GM12878 (cell line): ENCODE results near the gene KLRB1. TPM values are rescaled to one million over a fixed set of nuclear protein-coding genes. Genes with fewer than 3 reads are reported as not detected.

Source experiments
- ATAC-seq: fragments of 200-7000 bp; cut with Tn5 transposase; 3 replicates; pipeline ENCODE4 v1.9.1; 2020; ENCODE audit warnings: mild to moderate bottlenecking, moderate library complexity
- BruUV-seq: library from RNA; stranded (reverse); fragments of 400-500 nt; replicated peaks from 2 replicates; lab custom pipeline; 2021; lab: Mats Ljungman, UMichigan
- CTCF ChIA-PET: fragments of 300-600 bp; sonication (Branson Sonifier 250); formaldehyde crosslinking; extraction: SDS; loops from one replicate; lab custom pipeline; 2021; ENCODE audit warnings: inconsistent platforms; lab: Yijun Ruan, JAX
- POLR2A ChIA-PET: fragments of 350-600 bp; formaldehyde crosslinking; extraction: SDS; loops from one replicate; lab custom pipeline; 2021; ENCODE audit warnings: inconsistent platforms; lab: Charles Lee
- RAD21 ChIA-PET: fragments of 300-600 bp; sonication (Branson Sonifier 250); formaldehyde crosslinking; loops from one replicate; lab custom pipeline; 2023; ENCODE audit warnings: antibody characterized with exemption; ENCODE audit not compliant: unreplicated experiment; lab: Charles Lee
- SMC1A ChIA-PET: fragments of 300-600 bp; sonication (Branson Sonifier 250); formaldehyde crosslinking; loops from one replicate; lab custom pipeline; 2023; ENCODE audit not compliant: unreplicated experiment, uncharacterized antibody; lab: Charles Lee
- DNase-seq: peaks from one replicate; pipeline ENCODE4 v3.0.0-alpha.2; 2011; ENCODE audit warnings: low read depth, low spot score
- FAIRE-seq: peaks from 3 replicates; lab custom pipeline; 2011; peaks lifted over from hg19 to GRCh38; lab: Jason Lieb, UNC
- H2AFZ ChIP-seq: 2 replicates; pipeline ENCODE4 v1.6.0; 2011; ENCODE audit warnings: low read depth, low read length, control low read depth; ENCODE audit not compliant: control insufficient read depth
- H3K27ac ChIP-seq: 2 replicates; pipeline ENCODE4 v1.5.1; 2011; ENCODE audit warnings: control low read depth; ENCODE audit not compliant: control insufficient read depth, insufficient read depth
- H3K27me3 ChIP-seq, 2 experiments: replicated peaks in 1 of 2; 2 replicates each; pipeline versions ENCODE4 v1.6.0 to v1.6.1; 2011; ENCODE audit warnings: low read length in 1 of 2; ENCODE audit not compliant: control insufficient read depth in 2 of 2, insufficient read depth in 2 of 2
- H3K36me3 ChIP-seq, 2 experiments: 2 replicates each; pipeline ENCODE4 v1.5.1; 2011; ENCODE audit warnings: low read length in 1 of 2; ENCODE audit not compliant: control insufficient read depth in 2 of 2, insufficient read depth in 2 of 2
- H3K4me1 ChIP-seq: 2 replicates; pipeline ENCODE4 v1.6.1; 2011; ENCODE audit warnings: mild to moderate bottlenecking, low read length, moderate library complexity, mixed read lengths; ENCODE audit not compliant: control insufficient read depth, insufficient read depth
- H3K4me2 ChIP-seq: 2 replicates; pipeline ENCODE4 v1.6.0; 2011; ENCODE audit warnings: control low read depth; ENCODE audit not compliant: control insufficient read depth, insufficient read depth
- H3K4me3 ChIP-seq: fragments of 200-600 bp; sonication (generic); 2 replicates; pipeline ENCODE4 v1.5.1; 2016
- H3K79me2 ChIP-seq: 2 replicates; pipeline ENCODE4 v1.6.0; 2011; ENCODE audit warnings: low read length; ENCODE audit not compliant: control insufficient read depth, insufficient read depth
- H3K9ac ChIP-seq: 2 replicates; pipeline ENCODE4 v1.8.0; 2011; ENCODE audit warnings: low read length, control low read depth, mixed read lengths; ENCODE audit not compliant: control insufficient read depth, insufficient read depth
- H3K9me3 ChIP-seq: replicated peaks from 3 replicates; pipeline ENCODE4 v1.5.1; 2011; ENCODE audit warnings: mild to moderate bottlenecking, low read length; ENCODE audit not compliant: control insufficient read depth, insufficient read depth
- H4K20me1 ChIP-seq: 2 replicates; pipeline ENCODE4 v1.6.0; 2011; ENCODE audit not compliant: control insufficient read depth, insufficient read depth
- BCL11A ChIP-seq: IDR thresholded peaks from 2 replicates; pipeline ENCODE4 v1.6.1; 2011; ENCODE audit warnings: low read depth, low read length
- CBFB ChIP-seq: IDR thresholded peaks from 2 replicates; pipeline ENCODE4 v1.6.1; 2016; ENCODE audit warnings: antibody characterized with exemption, low read depth
- CTCF ChIP-seq, 3 experiments: IDR thresholded peaks in 2 of 3; conservative IDR thresholded peaks in 1 of 3; 2 replicates each; pipeline ENCODE4 v1.5.1; 2011; ENCODE audit warnings: low read depth in 3 of 3, low read length in 3 of 3, mild to moderate bottlenecking in 3 of 3, control low read depth in 2 of 3, moderate library complexity in 2 of 3, inconsistent platforms in 1 of 3, mixed read lengths in 1 of 3; ENCODE audit not compliant: control insufficient read depth in 2 of 3, insufficient read depth in 1 of 3; ENCODE audit errors: extremely low read depth in 1 of 3
- ELK1 ChIP-seq: IDR thresholded peaks from 2 replicates; pipeline ENCODE4 v1.6.1; 2012; ENCODE audit warnings: low read depth, low read length, improper control_type of control experiment
- FOXM1 ChIP-seq: IDR thresholded peaks from 2 replicates; pipeline ENCODE4 v1.6.1; 2012; ENCODE audit warnings: low read depth, mild to moderate bottlenecking, inconsistent platforms, low read length, moderate library complexity
- HCFC1 ChIP-seq: fragments of 150-350 bp; IDR thresholded peaks from 2 replicates; pipeline ENCODE4 v1.6.1; 2014; ENCODE audit warnings: low read length
- HDAC6 ChIP-seq: fragments of 200-600 bp; sonication (generic); IDR thresholded peaks from one replicate; pipeline ENCODE4 v1.8.0; 2017; ENCODE audit warnings: antibody characterized with exemption; ENCODE audit not compliant: unreplicated experiment
- JUNB ChIP-seq: IDR thresholded peaks from 2 replicates; pipeline ENCODE4 v1.6.1; 2016; ENCODE audit warnings: antibody characterized with exemption, mild to moderate bottlenecking
- MTA2 ChIP-seq: fragments of 450-650 bp; IDR thresholded peaks from 2 replicates; pipeline ENCODE4 v1.6.1; 2016; ENCODE audit warnings: low read depth, mild to moderate bottlenecking, moderate library complexity
- NR2F1 ChIP-seq: fragments of 450-650 bp; conservative IDR thresholded peaks from 2 replicates; pipeline ENCODE4 v1.6.1; 2017; ENCODE audit warnings: mild to moderate bottlenecking
- PML ChIP-seq: IDR thresholded peaks from 2 replicates; pipeline ENCODE4 v1.6.1; 2012; ENCODE audit warnings: low read length, inconsistent platforms
- POLR2AphosphoS5 ChIP-seq: IDR thresholded peaks from 2 replicates; pipeline ENCODE4 v1.6.1; 2011; ENCODE audit warnings: mild to moderate bottlenecking, low read length, inconsistent platforms
- SMAD5 ChIP-seq: IDR thresholded peaks from 2 replicates; pipeline ENCODE4 v1.6.1; 2016; ENCODE audit warnings: antibody characterized with exemption, low read depth
- SMARCA5 ChIP-seq: fragments of 450-650 bp; IDR thresholded peaks from 2 replicates; pipeline ENCODE4 v1.6.1; 2017; ENCODE audit warnings: mild to moderate bottlenecking
- SUPT20H ChIP-seq: IDR thresholded peaks from 2 replicates; pipeline ENCODE4 v1.6.1; 2011; ENCODE audit warnings: low read depth, mild to moderate bottlenecking, low read length, moderate library complexity, borderline replicate concordance; ENCODE audit not compliant: control insufficient read depth
- TARDBP ChIP-seq: IDR thresholded peaks from 2 replicates; pipeline ENCODE4 v1.6.1; 2016; ENCODE audit warnings: borderline replicate concordance
- TBL1XR1 ChIP-seq: IDR thresholded peaks from 2 replicates; pipeline ENCODE4 v1.6.1; 2012; ENCODE audit warnings: low read depth, low read length, improper control_type of control experiment
- TCF12 ChIP-seq: IDR thresholded peaks from 2 replicates; pipeline ENCODE4 v1.6.1; 2011; ENCODE audit warnings: low read depth, mild to moderate bottlenecking, low read length
- TCF3 ChIP-seq: IDR thresholded peaks from 2 replicates; pipeline ENCODE4 v1.6.1; 2012; ENCODE audit warnings: low read depth, mild to moderate bottlenecking, low read length, borderline replicate concordance; ENCODE audit not compliant: insufficient read depth
- ZBTB4 ChIP-seq: fragments of 450-650 bp; formaldehyde crosslinking; IDR thresholded peaks from 2 replicates; pipeline ENCODE4 v1.4.0; 2022; ENCODE audit warnings: mild to moderate bottlenecking, moderate library complexity
- ZNF622 ChIP-seq: fragments of 450-650 bp; IDR thresholded peaks from 2 replicates; pipeline ENCODE4 v1.6.1; 2017; ENCODE audit warnings: mild to moderate bottlenecking, inconsistent platforms
- WGBS: methylation state at CpG from one replicate; pipeline ENCODE4 v1.1.6; 2016; ENCODE audit warnings: low lambda C conversion rate; ENCODE audit not compliant: insufficient replicate concordance, insufficient coverage; ENCODE audit errors: missing lambda C conversion rate; 5-methylcytosine and 5-hydroxymethylcytosine counted together
- in situ Hi-C: fragments of 300-500 bp; cut with MboI; formaldehyde crosslinking; loops from 9 replicates; pipeline ENCODE4 v1.14.3; 2018; ENCODE audit warnings: mixed read lengths
- intact Hi-C: fragments of 100-400 bp; cut with micrococcal nuclease; formaldehyde crosslinking; loops from one replicate; pipeline ENCODE4 v1.14.2; 2022; ENCODE audit not compliant: unreplicated experiment
- polyA plus RNA-seq, 11 experiments: library from polyadenylated mRNA; depleted of rRNA in 4 of 11; unstranded in 6 of 11; stranded (reverse) in 5 of 11; fragments of >200 nt; fragmentation: Nextera tagmentation in 4 of 11; fragmentation: Illumina TruSeq in 1 of 11; extraction: Ambion mirVana in 4 of 11; extraction: Trizol in 1 of 11; gene quantifications; 1 replicate in 1 of 11; 2 replicates in 10 of 11; pipeline versions ENCODE4 v1.2.1 to v1.2.3, GENCODE V29; 2011 to 2016; ENCODE audit warnings: inconsistent platforms in 2 of 11, missing spikeins in 2 of 11, low read depth in 1 of 11
- total RNA-seq, 4 experiments: library from RNA; depleted of rRNA in 3 of 4; stranded (reverse); fragments of >200 nt in 3 of 4; fragmentation: Illumina TruSeq in 1 of 4; extraction: Trizol in 1 of 4; gene quantifications; 2 replicates each; pipeline versions ENCODE4 v1.2.1 to v1.2.3, GENCODE V29; 2013 to 2021

Gene KLRB1
- total and polyA plus RNA-seq, 10 of the 15 experiments (the other 5 are each of a cell fraction or from before 2014, with no cell fraction given), result not detected

- H2AFZ ChIP-seq, result no peak overlapping the region
- H3K4me1 ChIP-seq, result peaks cover 14% of the 10 kb centered on the region
- peaks cover 36% of the 10 kb centered on the region for H3K79me2 ChIP-seq
- POLR2A ChIA-PET, result no interaction called here
- peak overlapping the region; percentile 81 for H3K27ac ChIP-seq
- RAD21 ChIA-PET, result interaction anchor here (0.8 kb wide), 1 partner anchor 20 kb away, joined by 3 read pairs; the partner anchor contains the start of gene CLEC2D
- H3K4me3 ChIP-seq, result peak overlapping the region; percentile 79
- intact Hi-C loops, result loop anchor here (5.0 kb wide), 1 partner anchor 287 kb away; no protein-coding TSS in a partner anchor
- H3K4me2 ChIP-seq, result peak overlapping the region; percentile 97
- H3K27me3 ChIP-seq, result no peaks in the 10 kb centered on the region
- FAIRE-seq (no peak), ATAC-seq (peak; percentile 34), DNase-seq (peak; percentile 59)
- under 1% methylated on average over 5 of the region's 5 CpGs for WGBS
- peaks cover 0 to 10% of the 10 kb centered on the region in 2 experiments; a peak in 2 of 4 replicates for H3K36me3 ChIP-seq
- H4K20me1 ChIP-seq, result no peaks in the 10 kb centered on the region
- H3K9ac ChIP-seq, result peak overlapping the region; percentile 73
- no TSS peak for BruUV-seq
- SMC1A ChIA-PET, result interaction anchor here (2.2 kb wide), 1 partner anchor 20 kb away, joined by 8 read pairs; the partner anchor contains the start of gene CLEC2D
- in situ Hi-C loops, result loop anchor here (5.0 kb wide), 1 partner anchor 83 kb away; the partner anchor contains the start of gene CLECL1
- CTCF ChIA-PET, result interaction anchor here (0.6 to 1.0 kb wide), 2 partner anchors 59 to 164 kb away, joined by 3 read pairs; no protein-coding TSS in a partner anchor
- H3K9me3 ChIP-seq, result peaks cover 3% of the 10 kb centered on the region; the same call in 2 of the 3 replicates
- TF ChIP-seq SMAD5 (0 out of 2 replicates have a peak, but pooled peaks have one; percentile 11), CBFB (no peak), FOXM1 (no peak), MTA2 (peak; percentile 37; the same call in 1 of the 2 replicates), NR2F1 (no peak), ZNF622 (no peak), SMARCA5 (no peak), TCF12 (no peak), SUPT20H (no peak), TARDBP (no peak), ZBTB4 (no peak), PML (no peak), HCFC1 (no peak), TCF3 (no peak), POLR2AphosphoS5 (peak; percentile 79), JUNB (0 out of 2 replicates have a peak, but pooled peaks have one; percentile 28), ELK1 (no peak), TBL1XR1 (peak; percentile 15; the same call in 1 of the 2 replicates), CTCF (IDR thresholded peaks at IDR 0.05 in 2 of 3, conservative IDR thresholded peaks at IDR 0.05 in 1 of 3; ENCODE audit: control insufficient read depth in 2 of 3, extremely low read depth in 1 of 3, insufficient read depth in 1 of 3, low read depth in 3 of 3, low read length in 3 of 3) (no peak), HDAC6 (peak; percentile 61), BCL11A (peak; percentile 35; the same call in 1 of the 2 replicates)
Observed at GRCh38 chr12:9649532-9649940, 41.8 kb upstream of the KLRB1 start.
